Neural cell (in vitro differentiated cells): Measurements from ENCODE around the gene PHLPP1. TPM values are rescaled to one million over a fixed set of nuclear protein-coding genes. Genes with fewer than 3 reads are reported as not detected.

ENCODE experiments used
- H2AFZ ChIP-seq: fragments of 200-600, 300-800 bp; sonication (generic), shearing (Covaris generic); 2 replicates; pipeline ENCODE4 v1.6.0; 2014; ENCODE audit warnings: low read depth, mild to moderate bottlenecking, antibody characterized with exemption, low read length, moderate library complexity
- H3F3A ChIP-seq: fragments of 200-600 bp; shearing (Covaris generic); 2 replicates; pipeline ENCODE4 v1.6.1; 2016; ENCODE audit warnings: mild to moderate bottlenecking, moderate library complexity, mixed read lengths, antibody characterized with exemption, low read length; ENCODE audit not compliant: insufficient read depth, poor library complexity, severe bottlenecking
- H3K27ac ChIP-seq: fragments of 200-600, 300-800 bp; sonication (generic), shearing (Covaris generic); 2 replicates; pipeline ENCODE4 v1.5.1; 2014; ENCODE audit warnings: mild to moderate bottlenecking, low read length, moderate library complexity
- H3K27me3 ChIP-seq: fragments of 300-800, 200-600 bp; sonication (generic), shearing (Covaris generic); 2 replicates; pipeline ENCODE4 v1.6.0; 2014; ENCODE audit warnings: mild to moderate bottlenecking, low read depth, low read length, moderate library complexity; ENCODE audit not compliant: insufficient read depth
- H3K36me3 ChIP-seq: fragments of 300-800, 200-600 bp; sonication (generic), shearing (Covaris generic); 2 replicates; pipeline ENCODE4 v1.5.1; 2014; ENCODE audit warnings: mild to moderate bottlenecking, antibody characterized with exemption, low read length, moderate library complexity; ENCODE audit not compliant: insufficient read depth
- H3K4me2 ChIP-seq: fragments of 300-800, 200-600 bp; sonication (generic), shearing (Covaris generic); 2 replicates; pipeline ENCODE4 v1.6.0; 2014; ENCODE audit warnings: mild to moderate bottlenecking, low read length
- H3K4me3 ChIP-seq: fragments of 300-800, 200-600 bp; sonication (generic), shearing (Covaris generic); 2 replicates; pipeline ENCODE4 v1.5.1; 2014; ENCODE audit warnings: mild to moderate bottlenecking, low read length, moderate library complexity
- H3K79me2 ChIP-seq: fragments of 200-600 bp; shearing (Covaris generic); replicated peaks from 2 replicates; pipeline ENCODE4 v1.6.0; 2014; ENCODE audit warnings: mild to moderate bottlenecking, low read length, moderate library complexity; ENCODE audit not compliant: insufficient read depth
- H3K9ac ChIP-seq: fragments of 300-800, 200-600 bp; sonication (generic), shearing (Covaris generic); 2 replicates; pipeline ENCODE4 v1.6.1; 2016; ENCODE audit warnings: mild to moderate bottlenecking, low read length, mixed read lengths
- H3K9me2 ChIP-seq: fragments of 200-600 bp; shearing (Covaris generic); 2 replicates; pipeline ENCODE4 v1.6.1; 2016; ENCODE audit warnings: mild to moderate bottlenecking, low read length, mixed read lengths; ENCODE audit not compliant: insufficient read depth
- H3K9me3 ChIP-seq: fragments of 200-600, 300-800 bp; sonication (generic), shearing (Covaris generic); 2 replicates; pipeline ENCODE4 v1.6.1; 2016; ENCODE audit warnings: mild to moderate bottlenecking, mixed run types, low read length, moderate library complexity, mixed read lengths
- H4K20me1 ChIP-seq: fragments of 200-600 bp; shearing (Covaris generic); 2 replicates; pipeline ENCODE4 v1.6.1; 2016; ENCODE audit warnings: mild to moderate bottlenecking, mixed run types; ENCODE audit not compliant: insufficient read depth
- CTCF ChIP-seq: fragments of 450-650 bp; IDR thresholded peaks from 2 replicates; pipeline ENCODE4 v1.5.1; 2014; ENCODE audit warnings: antibody characterized with exemption, mild to moderate bottlenecking, moderate library complexity; ENCODE audit not compliant: poor library complexity, severe bottlenecking
- EP300 ChIP-seq: fragments of 450-650 bp; conservative IDR thresholded peaks from 2 replicates; pipeline ENCODE4 v1.6.1; 2014; ENCODE audit warnings: antibody characterized with exemption, mild to moderate bottlenecking, moderate library complexity; ENCODE audit not compliant: poor library complexity, severe bottlenecking
- EZH2 ChIP-seq: fragments of 200-600, 300-800 bp; shearing (Covaris generic), sonication (generic); IDR thresholded peaks from 2 replicates; pipeline ENCODE4 v1.6.1; 2014; ENCODE audit warnings: antibody characterized with exemption, low read length, borderline replicate concordance, mild to moderate bottlenecking; ENCODE audit not compliant: insufficient read depth, poor library complexity, severe bottlenecking
- MXI1 ChIP-seq: fragments of 450-650 bp; conservative IDR thresholded peaks from 2 replicates; pipeline ENCODE4 v1.6.1; 2014; ENCODE audit warnings: antibody characterized with exemption, mild to moderate bottlenecking; ENCODE audit not compliant: poor library complexity, severe bottlenecking
- POLR2AphosphoS5 ChIP-seq: IDR thresholded peaks from 2 replicates; pipeline ENCODE4 v1.6.1; 2012
- RAD21 ChIP-seq: fragments of 450-650 bp; conservative IDR thresholded peaks from 2 replicates; pipeline ENCODE4 v1.6.1; 2014; ENCODE audit warnings: antibody characterized with exemption, mild to moderate bottlenecking, moderate library complexity
- REST ChIP-seq: IDR thresholded peaks from 2 replicates; pipeline ENCODE4 v1.6.1; 2012; ENCODE audit warnings: borderline replicate concordance
- SMC3 ChIP-seq: fragments of 450-650 bp; conservative IDR thresholded peaks from 2 replicates; pipeline ENCODE4 v1.6.1; 2014; ENCODE audit warnings: antibody characterized with exemption, mild to moderate bottlenecking, moderate library complexity; ENCODE audit not compliant: poor library complexity
- TAF1 ChIP-seq: IDR thresholded peaks from 2 replicates; pipeline ENCODE4 v1.6.1; 2012; ENCODE audit warnings: low read depth
- polyA plus RNA-seq: library from polyadenylated mRNA; depleted of rRNA; stranded (reverse); fragments of >200 nt; gene quantifications from 2 replicates; pipeline ENCODE4 v1.2.3, GENCODE V29; 2014

PHLPP1 gene
- polyA plus RNA-seq, 1 donor from 2014 or later, result 4.5 TPM

GRCh38 chr18:62935994-62936393, 220.7 kb downstream of the PHLPP1 start:
- Histone ChIP-seq H2AFZ (no peak overlapping the region), H3K4me2 (no peak overlapping the region), H3K27me3 (no peaks in the 10 kb centered on the region), H3K9me2 (no peaks in the 10 kb centered on the region), H3K4me3 (no peak overlapping the region), H4K20me1 (no peaks in the 10 kb centered on the region), H3K27ac (no peak overlapping the region), H3K9me3 (no peaks in the 10 kb centered on the region), H3K36me3 (no peaks in the 10 kb centered on the region), H3F3A (no peaks in the 10 kb centered on the region), H3K79me2 (no peaks in the 10 kb centered on the region), H3K9ac (no peak overlapping the region)
- TF ChIP-seq RAD21, result no peak
- no peak for TF ChIP-seq EZH2
- TF ChIP-seq POLR2AphosphoS5, result no peak
- no peak for TF ChIP-seq TAF1
- no peak for TF ChIP-seq EP300
- TF ChIP-seq SMC3, result no peak
- TF ChIP-seq CTCF, result no peak
- TF ChIP-seq REST, result no peak
- TF ChIP-seq MXI1, result no peak

- Histone ChIP-seq H4K20me1 (no peaks in the 10 kb centered on the region), H3K4me3 (no peak overlapping the region), H2AFZ (no peak overlapping the region), H3K9me3 (no peaks in the 10 kb centered on the region), H3K9ac (no peak overlapping the region), H3K27ac (no peak overlapping the region), H3K9me2 (no peaks in the 10 kb centered on the region), H3K79me2 (no peaks in the 10 kb centered on the region), H3K36me3 (no peaks in the 10 kb centered on the region), H3K4me2 (no peak overlapping the region), H3K27me3 (no peaks in the 10 kb centered on the region), H3F3A (no peaks in the 10 kb centered on the region)
- TF ChIP-seq RAD21 (no peak), SMC3 (no peak), CTCF (no peak), EP300 (no peak), POLR2AphosphoS5 (no peak), EZH2 (no peak), MXI1 (no peak), TAF1 (no peak), REST (no peak)
Measured at GRCh38 chr18:62937065-62937464, 221.7 kb downstream of the PHLPP1 start.
